Hepatocyte (in vitro differentiated cells): ENCODE measurements around the gene ATP6V1E1. TPM values are rescaled to one million over a fixed set of nuclear protein-coding genes. Genes with fewer than 3 reads are reported as not detected.

ENCODE experiments used
- DNase-seq: peaks from one replicate; pipeline ENCODE4 v3.0.0-alpha.2; 2016; ENCODE audit warnings: low spot score
- H2AFZ ChIP-seq: fragments of 200-600 bp; sonication (generic); 2 replicates; pipeline ENCODE4 v1.6.0; 2016; ENCODE audit warnings: antibody characterized with exemption, mild to moderate bottlenecking
- H3K27ac ChIP-seq: fragments of 200-600 bp; sonication (generic); 2 replicates; pipeline ENCODE4 v1.5.1; 2016; ENCODE audit warnings: mild to moderate bottlenecking
- H3K27me3 ChIP-seq: fragments of 200-600 bp; sonication (generic); 2 replicates; pipeline ENCODE4 v1.6.1; 2016
- H3K36me3 ChIP-seq: fragments of 200-600 bp; sonication (generic); replicated peaks from 2 replicates; pipeline ENCODE4 v1.5.1; 2016; ENCODE audit warnings: low read depth; ENCODE audit not compliant: insufficient read depth
- H3K4me1 ChIP-seq: fragments of 200-600 bp; sonication (generic); 2 replicates; pipeline ENCODE4 v1.5.1; 2016; ENCODE audit warnings: mild to moderate bottlenecking, moderate library complexity; ENCODE audit not compliant: insufficient read depth
- H3K4me2 ChIP-seq: fragments of 200-600 bp; sonication (generic); 2 replicates; pipeline ENCODE4 v1.6.0; 2016
- H3K4me3 ChIP-seq: fragments of 200-600 bp; sonication (generic); 2 replicates; pipeline ENCODE4 v1.5.1; 2016; ENCODE audit warnings: mild to moderate bottlenecking
- H3K79me2 ChIP-seq: fragments of 200-600 bp; sonication (generic); 2 replicates; pipeline ENCODE4 v1.6.0; 2017; ENCODE audit warnings: mild to moderate bottlenecking
- H3K9me2 ChIP-seq: fragments of 200-600 bp; sonication (generic); replicated peaks from 2 replicates; pipeline ENCODE4 v1.6.0; 2017; ENCODE audit warnings: mild to moderate bottlenecking; ENCODE audit not compliant: insufficient read depth
- H3K9me3 ChIP-seq: fragments of 200-600 bp; sonication (generic); 2 replicates; pipeline ENCODE4 v1.5.1; 2016; ENCODE audit warnings: low read depth, mild to moderate bottlenecking
- H4K20me1 ChIP-seq: fragments of 200-600 bp; sonication (generic); 2 replicates; pipeline ENCODE4 v1.6.0; 2016; ENCODE audit warnings: mild to moderate bottlenecking; ENCODE audit not compliant: insufficient read depth, poor library complexity, severe bottlenecking
- CTCF ChIP-seq: fragments of 200-600 bp; sonication (generic); IDR thresholded peaks from 2 replicates; pipeline ENCODE4 v1.5.1; 2016; ENCODE audit warnings: antibody characterized with exemption, mild to moderate bottlenecking; ENCODE audit not compliant: poor library complexity
- EZH2 ChIP-seq: fragments of 200-600 bp; sonication (generic); IDR thresholded peaks from 2 replicates; pipeline ENCODE4 v1.6.1; 2016; ENCODE audit warnings: antibody characterized with exemption, mild to moderate bottlenecking, borderline replicate concordance
- EZH2phosphoT487 ChIP-seq: fragments of 200-600 bp; sonication (generic); IDR thresholded peaks from one replicate; pipeline ENCODE4 v1.6.1; 2018; ENCODE audit warnings: antibody characterized with exemption, mild to moderate bottlenecking, low read depth, moderate library complexity; ENCODE audit not compliant: unreplicated experiment, severe bottlenecking
- WGBS: methylation state at CpG from one replicate; pipeline ENCODE4 v1.1.6; 2016; ENCODE audit warnings: low lambda C conversion rate; ENCODE audit errors: missing lambda C conversion rate; 5-methylcytosine and 5-hydroxymethylcytosine counted together
- polyA plus RNA-seq: library from polyadenylated mRNA; unstranded; fragments of >200 nt; fragmentation: Nextera tagmentation; extraction: Ambion mirVana; gene quantifications from 2 replicates; pipeline ENCODE4 v1.2.1, GENCODE V29; 2016
- total RNA-seq: library from RNA; depleted of rRNA; stranded (reverse); fragments of >200 nt; gene quantifications from 2 replicates; pipeline ENCODE4 v1.2.3, GENCODE V29; 2014

The ATP6V1E1 gene
- total and polyA plus RNA-seq, 2 experiments from 2014 or later, result 122 to 145 TPM

- H4K20me1 ChIP-seq, result no peaks in the 10 kb centered on the region
- no peaks in the 10 kb centered on the region for H3K27me3 ChIP-seq
- H3K4me2 ChIP-seq, result no peak overlapping the region
- no peaks in the 10 kb centered on the region for H3K79me2 ChIP-seq
- H3K36me3 ChIP-seq, result peaks cover 4% of the 10 kb centered on the region
- H3K27ac ChIP-seq, result no peak overlapping the region
- no peaks in the 10 kb centered on the region for H3K9me2 ChIP-seq
- WGBS, result 86% methylated on average over 14 of the region's 14 CpGs
- no peaks in the 10 kb centered on the region for H3K9me3 ChIP-seq
- H3K4me3 ChIP-seq, result no peak overlapping the region
- no peak for TF ChIP-seq EZH2phosphoT487
- TF ChIP-seq CTCF, result no peak
- TF ChIP-seq EZH2, result no peak
- H2AFZ ChIP-seq, result no peak overlapping the region
- no peak for DNase-seq
- H3K4me1 ChIP-seq, result no peaks in the 10 kb centered on the region
Measured at GRCh38 chr22:17587629-17588028, 40.9 kb downstream of the ATP6V1E1 start.

GRCh38 chr22:17586831-17587440 is 41.6 kb downstream of the ATP6V1E1 start:
- no peak overlapping the region for H3K27ac ChIP-seq
- H3K27me3 ChIP-seq, result no peaks in the 10 kb centered on the region
- H3K9me3 ChIP-seq, result no peaks in the 10 kb centered on the region
- no peak for DNase-seq
- no peaks in the 10 kb centered on the region for H3K9me2 ChIP-seq
- no peak overlapping the region for H3K4me2 ChIP-seq
- 94% methylated on average over 14 of the region's 14 CpGs for WGBS
- TF ChIP-seq EZH2, result no peak
- TF ChIP-seq EZH2phosphoT487, result no peak
- TF ChIP-seq CTCF, result no peak
- H3K4me3 ChIP-seq, result no peak overlapping the region
- no peaks in the 10 kb centered on the region for H4K20me1 ChIP-seq
- no peaks in the 10 kb centered on the region for H3K79me2 ChIP-seq
- no peaks in the 10 kb centered on the region for H3K4me1 ChIP-seq
- no peak overlapping the region for H2AFZ ChIP-seq
- H3K36me3 ChIP-seq, result peaks cover 3% of the 10 kb centered on the region

- Histone ChIP-seq H2AFZ (no peak overlapping the region), H3K9me2 (no peaks in the 10 kb centered on the region), H3K79me2 (no peaks in the 10 kb centered on the region), H3K4me2 (no peak overlapping the region), H3K36me3 (no peaks in the 10 kb centered on the region), H3K4me3 (no peak overlapping the region), H3K9me3 (no peaks in the 10 kb centered on the region), H4K20me1 (no peaks in the 10 kb centered on the region), H3K4me1 (no peaks in the 10 kb centered on the region), H3K27me3 (no peaks in the 10 kb centered on the region), H3K27ac (no peak overlapping the region)
- TF ChIP-seq EZH2 (no peak), EZH2phosphoT487 (no peak), CTCF (no peak)
- 94% methylated on average over 10 of the region's 10 CpGs for WGBS
- DNase-seq, result no peak
Measured at GRCh38 chr22:17583151-17583550, 45.4 kb downstream of the ATP6V1E1 start.

- Histone ChIP-seq H4K20me1 (no peaks in the 10 kb centered on the region), H3K4me3 (no peak overlapping the region), H3K4me2 (no peak overlapping the region), H3K9me3 (no peaks in the 10 kb centered on the region), H3K4me1 (no peaks in the 10 kb centered on the region), H3K36me3 (no peaks in the 10 kb centered on the region), H3K27me3 (no peaks in the 10 kb centered on the region), H3K27ac (no peak overlapping the region), H3K9me2 (no peaks in the 10 kb centered on the region), H2AFZ (no peak overlapping the region), H3K79me2 (no peaks in the 10 kb centered on the region)
- no peak for DNase-seq
- TF ChIP-seq CTCF (no peak), EZH2 (no peak), EZH2phosphoT487 (no peak)
- 95% methylated on average over 17 of the region's 17 CpGs for WGBS
Measured at GRCh38 chr22:17581631-17582030, 46.9 kb downstream of the ATP6V1E1 start.
